ENCODE results near the gene ANK3.

ANK3 gene

GRCh38 chr10:60343254-60343653, 46.4 kb downstream of the ANK3 start:
- DNase-seq (ENCODE audit: low read depth in 2 of 2): no peak

DNA sequence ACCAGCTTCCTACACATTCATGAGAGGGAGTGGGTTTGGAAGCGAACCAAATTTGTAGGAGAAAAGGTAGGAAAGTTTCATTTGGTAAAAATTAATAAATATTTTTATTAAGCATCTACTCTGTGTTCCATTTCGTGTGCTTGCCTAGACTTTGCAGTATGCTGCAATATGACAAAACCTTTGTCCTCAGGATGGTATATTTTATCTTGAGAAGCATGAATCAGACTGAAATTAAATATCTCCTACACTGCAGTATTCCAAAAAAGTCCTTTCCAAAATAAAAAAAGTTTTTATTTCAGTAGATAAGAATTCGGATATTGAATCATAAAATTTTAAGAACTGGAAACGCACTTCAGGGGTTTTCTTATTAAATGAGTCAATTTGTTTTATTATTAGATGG, 47.7 kb downstream of the ANK3 start:
- no peak for DNase-seq (ENCODE audit: low read depth in 2 of 2)

GRCh38 chr10:60340973-60341372, 48.7 kb downstream of the ANK3 start:
- no peak for DNase-seq (ENCODE audit: low read depth in 2 of 2)

GRCh38 chr10:60339757-60340156, 49.9 kb downstream of the ANK3 start:
- DNase-seq (ENCODE audit: low read depth in 2 of 2): no peak

GRCh38 chr10:60338786-60339185, 50.9 kb downstream of the ANK3 start:
- no peak for DNase-seq (ENCODE audit: low read depth in 2 of 2)

GRCh38 chr10:60338002-60338564, 51.6 kb downstream of the ANK3 start:
- DNase-seq (ENCODE audit: low read depth in 2 of 2): no peak

GRCh38 chr10:60336901-60337630, 52.6 kb downstream of the ANK3 start:
- DNase-seq (ENCODE audit: low read depth in 2 of 2): no peak

GRCh38 chr10:60335708-60336107, 54.0 kb downstream of the ANK3 start:
- no peak for DNase-seq (ENCODE audit: low read depth in 2 of 2)

- no peak for DNase-seq (ENCODE audit: low read depth in 2 of 2)
Measured at GRCh38 chr10:60334991-60335390, 54.7 kb downstream of the ANK3 start.

DNA sequence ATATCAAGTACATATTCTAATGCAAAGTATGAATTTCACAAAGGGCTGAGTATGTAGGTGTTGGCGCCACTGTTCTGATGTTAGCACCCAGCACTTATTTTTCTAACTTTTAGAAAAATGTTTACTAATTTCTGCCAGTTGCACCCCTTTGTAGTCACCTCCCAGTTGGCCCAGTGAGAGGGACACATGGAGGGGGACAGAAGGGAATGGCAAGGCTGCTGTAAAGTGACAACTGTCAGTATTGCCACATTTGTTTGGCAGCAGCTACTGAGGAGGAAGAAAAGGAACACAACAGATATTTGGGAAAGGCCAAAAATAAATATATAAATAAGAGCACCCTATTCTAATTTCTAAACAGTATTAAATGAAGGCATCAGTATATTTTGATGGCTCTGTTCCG, 57.3 kb downstream of the ANK3 start:
- DNase-seq (ENCODE audit: low read depth in 2 of 2): no peak

DNA sequence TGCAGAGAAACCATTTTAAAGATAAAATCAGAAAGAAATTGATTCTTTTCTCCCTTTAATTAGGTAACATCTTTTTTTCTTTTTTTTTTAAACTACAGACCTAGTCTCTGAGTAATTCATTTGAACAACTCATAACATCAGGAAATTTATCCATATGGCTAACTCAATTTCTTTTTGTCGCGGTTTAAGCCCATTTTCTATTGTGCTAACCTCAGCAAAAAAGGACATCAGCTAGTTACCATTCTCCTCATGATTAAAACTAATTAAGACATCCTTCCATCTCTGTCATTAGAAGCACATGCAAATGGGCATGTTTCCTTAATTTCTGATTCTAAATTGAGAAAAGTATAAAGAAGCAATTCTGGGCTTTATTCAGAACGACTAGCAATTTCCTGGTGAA, 57.8 kb downstream of the ANK3 start:
- no peak for DNase-seq (ENCODE audit: low read depth in 2 of 2)

- no peak for DNase-seq (ENCODE audit: low read depth in 2 of 2)
Measured at GRCh38 chr10:60323162-60323561, 66.5 kb downstream of the ANK3 start.

- no peak for DNase-seq (ENCODE audit: low read depth in 2 of 2)
Measured at GRCh38 chr10:60320666-60321065, 69.0 kb downstream of the ANK3 start.

- no peak for DNase-seq (ENCODE audit: low read depth in 2 of 2)
Measured at GRCh38 chr10:60316029-60316428, 73.6 kb downstream of the ANK3 start.

GRCh38 chr10:60315311-60315710, 74.4 kb downstream of the ANK3 start:
- no peak for DNase-seq (ENCODE audit: low read depth in 2 of 2)

GRCh38 chr10:60314069-60314940, 75.4 kb downstream of the ANK3 start:
- no peak for DNase-seq (ENCODE audit: low read depth in 2 of 2)

DNA sequence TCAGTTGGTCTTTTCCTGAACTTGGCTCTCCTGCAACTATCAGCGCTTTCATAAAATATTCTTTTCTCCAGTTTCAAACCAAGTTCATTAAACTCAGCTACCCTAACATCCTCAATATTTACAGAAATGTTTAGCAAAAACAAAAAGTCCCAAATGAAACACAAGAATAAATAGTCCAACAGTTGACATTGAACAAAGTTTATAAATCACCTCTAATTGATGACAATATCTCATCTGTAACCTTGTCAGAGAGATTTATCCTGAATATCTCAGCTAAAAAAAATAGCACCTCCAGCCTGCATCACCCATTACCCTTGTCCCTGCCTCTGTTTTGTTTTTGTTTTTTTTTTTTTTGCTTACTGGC, 76.1 kb downstream of the ANK3 start:
- no peak for DNase-seq (ENCODE audit: low read depth in 2 of 2)

DNA sequence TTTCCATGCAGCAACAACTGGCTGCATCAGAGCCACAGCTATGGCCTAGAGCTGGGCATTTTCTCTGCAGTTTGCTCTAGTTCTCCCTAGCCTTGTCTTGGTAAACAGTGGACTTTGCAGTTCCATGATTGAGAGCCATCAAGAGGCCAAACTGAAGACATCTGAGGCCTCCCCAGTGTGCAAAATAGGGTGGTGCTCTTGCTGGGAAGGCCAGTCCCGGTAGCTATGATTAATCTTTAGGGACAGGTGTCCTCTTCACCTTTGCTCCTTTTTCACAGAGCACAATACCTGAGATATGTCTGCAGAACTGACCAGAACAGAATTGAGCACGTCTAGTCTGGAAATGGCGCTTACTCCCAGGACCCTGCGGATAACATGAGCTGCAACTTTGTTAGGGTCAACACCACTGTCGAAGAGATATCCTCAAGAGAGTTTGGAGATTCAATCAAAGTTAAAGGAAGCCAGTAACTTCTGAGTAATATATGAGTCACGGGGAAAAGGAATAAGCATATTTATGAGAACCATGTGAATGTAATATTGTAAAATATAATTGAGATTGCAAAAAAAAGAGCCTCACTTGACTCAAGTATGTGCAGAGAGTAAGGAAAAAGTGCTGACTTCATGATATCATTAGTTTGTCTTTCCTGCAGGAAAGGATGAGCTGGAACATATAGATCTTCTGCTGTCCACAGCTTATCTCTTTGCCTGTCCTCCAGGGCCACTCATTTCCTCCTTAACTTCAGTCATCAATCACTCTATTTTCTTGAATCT, 76.7 kb downstream of the ANK3 start:
- DNase-seq (ENCODE audit: low read depth in 2 of 2): no peak

DNA sequence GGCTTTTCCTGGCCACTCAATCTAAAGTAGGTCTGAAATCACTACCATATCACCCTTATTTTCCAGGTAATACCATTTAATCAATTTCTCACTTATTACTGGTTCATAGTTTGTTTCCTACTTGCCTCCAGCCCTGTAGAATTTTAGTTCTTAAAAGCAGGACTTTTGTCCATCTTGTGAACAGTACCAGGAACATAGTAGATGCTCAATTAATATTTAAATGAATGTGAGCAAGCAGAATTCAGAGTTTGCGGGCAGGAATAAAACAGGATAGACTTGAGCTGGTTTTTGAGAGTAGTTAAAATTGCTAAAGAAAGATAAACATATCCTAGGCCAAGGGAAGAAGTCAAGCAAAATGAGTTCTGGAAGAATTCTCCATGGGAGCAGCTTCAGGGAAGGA, 77.9 kb downstream of the ANK3 start:
- DNase-seq (ENCODE audit: low read depth in 2 of 2): no peak

- no peak for DNase-seq (ENCODE audit: low read depth in 2 of 2)
Measured at GRCh38 chr10:60310740-60311139, 78.9 kb downstream of the ANK3 start.

DNA sequence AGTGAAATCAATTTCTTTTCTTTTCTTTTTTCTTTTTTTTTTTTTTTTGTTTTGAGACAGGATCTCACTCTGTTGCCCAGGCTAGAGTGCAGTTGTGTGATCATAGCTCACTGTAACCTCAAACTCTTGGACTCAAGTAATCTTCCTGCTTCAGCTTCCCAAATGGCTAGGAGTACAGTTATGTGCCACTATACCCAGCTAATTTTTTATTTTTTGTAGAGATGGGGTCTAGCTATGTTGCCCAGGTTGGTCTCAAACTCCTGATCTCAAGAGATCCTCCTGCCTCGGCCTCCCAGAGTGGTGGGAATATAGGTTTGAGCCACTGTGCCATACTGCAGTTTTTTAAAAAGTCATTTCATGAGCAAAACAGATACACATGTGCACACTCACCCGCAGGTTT, 79.8 kb downstream of the ANK3 start:
- no peak for DNase-seq (ENCODE audit: low read depth in 2 of 2)

- no peak for DNase-seq (ENCODE audit: low read depth in 2 of 2)
Measured at GRCh38 chr10:60309371-60309770, 80.3 kb downstream of the ANK3 start.

Data from stimulated activated CD4-positive, alpha-beta T cell treated with anti-CD3 and anti-CD28 coated beads, Interleukin-4, amount 100 ng/mL, for 48 hours (primary cell).